ENCODE results near the gene NEMF.
"Not testable (repeated sequence)": the region's sequence is repeated elsewhere in the genome, so short reads cannot be mapped to it uniquely, and the experiment has no call there.

The NEMF gene

GRCh38 chr14:49852301-49853157, at the start of gene NEMF:
NEMF (minus strand) TSS chr14:49852788; CDS start chr14:49852753, 35 bp downstream.
- DNase-seq: peak; percentile 96

- no peak for DNase-seq
These were observed 48.4 kb upstream of the NEMF start for GRCh38 chr14:49900973-49901372.

GRCh38 chr14:49898485-49898884, 45.9 kb upstream of the NEMF start:
- no peak for DNase-seq

GRCh38 chr14:49897965-49898364, 45.4 kb upstream of the NEMF start:
- no peak for DNase-seq

- no peak for DNase-seq
These were observed 44.8 kb upstream of the NEMF start for GRCh38 chr14:49897414-49897813.

- no peak for DNase-seq
These were observed 44.4 kb upstream of the NEMF start for GRCh38 chr14:49896966-49897365.

- DNase-seq: not testable (repeated sequence)
These were observed 43.7 kb upstream of the NEMF start for GRCh38 chr14:49896272-49896671.

GRCh38 chr14:49895480-49895879, 42.9 kb upstream of the NEMF start:
- DNase-seq: no peak

- DNase-seq: not testable (repeated sequence)
These were observed 41.9 kb upstream of the NEMF start for GRCh38 chr14:49894214-49895107.

GRCh38 chr14:49893309-49894213, 41.0 kb upstream of the NEMF start:
- DNase-seq: no peak

- DNase-seq: peak; percentile 98
These were observed 40.2 kb upstream of the NEMF start, which contains the start of gene ARF6 for GRCh38 chr14:49892636-49893308. ARF6 (plus strand) TSS chr14:49893082; CDS start chr14:49893737, 655 bp downstream.

- peak; percentile 71 for DNase-seq
These were observed 39.7 kb upstream of the NEMF start for GRCh38 chr14:49892301-49892635.

GRCh38 chr14:49888293-49888692, 35.7 kb upstream of the NEMF start:
- no peak for DNase-seq

- no peak for DNase-seq
These were observed 33.9 kb upstream of the NEMF start for GRCh38 chr14:49886523-49886922.

- no peak for DNase-seq
These were observed 30.5 kb upstream of the NEMF start for GRCh38 chr14:49882826-49883694.

- no peak for DNase-seq
These were observed 28.9 kb upstream of the NEMF start for GRCh38 chr14:49881350-49882001.

- no peak for DNase-seq
These were observed 27.9 kb upstream of the NEMF start for GRCh38 chr14:49880267-49881064.

- DNase-seq: no peak
These were observed 27.1 kb upstream of the NEMF start for GRCh38 chr14:49879646-49880204.

- no peak for DNase-seq
These were observed 24.1 kb upstream of the NEMF start for GRCh38 chr14:49876563-49877127.

Measured in midbrain (tissue), 1 donor.